Osteocyte (in vitro differentiated cells): ENCODE measurements around the gene GSTM1. TPM values are rescaled to one million over a fixed set of nuclear protein-coding genes. Genes with fewer than 3 reads are reported as not detected.

ENCODE experiments used
- DNase-seq: peaks from one replicate; pipeline ENCODE4 v3.0.0; 2021; ENCODE audit warnings: mixed read lengths; ENCODE audit not compliant: unreplicated experiment; ENCODE audit errors: extremely low spot score
- H3K27ac Mint-ChIP-seq: one replicate; pipeline ENCODE4 v1.8.0; 2021; ENCODE audit warnings: mild to moderate bottlenecking, mixed read lengths; ENCODE audit not compliant: unreplicated experiment
- H3K27me3 Mint-ChIP-seq: one replicate; pipeline ENCODE4 v1.8.0; 2021; ENCODE audit warnings: mixed read lengths; ENCODE audit not compliant: unreplicated experiment
- H3K36me3 Mint-ChIP-seq: one replicate; pipeline ENCODE4 v1.8.0; 2021; ENCODE audit warnings: mixed read lengths; ENCODE audit not compliant: unreplicated experiment
- H3K4me1 Mint-ChIP-seq: one replicate; pipeline ENCODE4 v1.8.0; 2021; ENCODE audit warnings: mixed read lengths; ENCODE audit not compliant: unreplicated experiment
- H3K4me3 Mint-ChIP-seq: one replicate; pipeline ENCODE4 v1.8.0; 2021; ENCODE audit warnings: mild to moderate bottlenecking, moderate library complexity, mixed read lengths; ENCODE audit not compliant: unreplicated experiment
- H3K9me3 Mint-ChIP-seq: one replicate; pipeline ENCODE4 v1.8.0; 2021; ENCODE audit warnings: mixed read lengths; ENCODE audit not compliant: unreplicated experiment
- long read RNA-seq: library from polyadenylated mRNA; unstranded; transcript quantifications from one replicate; pipeline ENCODE4 v2.0.0, GENCODE V29; 2021
- total RNA-seq: library from RNA; stranded (reverse); gene quantifications from 2 replicates; pipeline ENCODE4 v1.2.1, GENCODE V29; 2021
- TF ChIP-seq, protein P1 (sequence below): fragments of 200-600 bp; sonication (generic); IDR thresholded peaks from 2 replicates; pipeline ENCODE4 v1.5.0; 2021; ENCODE audit warnings: antibody characterized with exemption, mild to moderate bottlenecking, moderate library complexity

GSTM1 gene
- total RNA-seq = 6.4 and 7.8 TPM in 2 replicates
- long read RNA-seq, partial matches to known transcripts = 0 of 2 reads
- long read RNA-seq, other reads (novel, unspliced or antisense) = 0 of 2 reads

DNA sequence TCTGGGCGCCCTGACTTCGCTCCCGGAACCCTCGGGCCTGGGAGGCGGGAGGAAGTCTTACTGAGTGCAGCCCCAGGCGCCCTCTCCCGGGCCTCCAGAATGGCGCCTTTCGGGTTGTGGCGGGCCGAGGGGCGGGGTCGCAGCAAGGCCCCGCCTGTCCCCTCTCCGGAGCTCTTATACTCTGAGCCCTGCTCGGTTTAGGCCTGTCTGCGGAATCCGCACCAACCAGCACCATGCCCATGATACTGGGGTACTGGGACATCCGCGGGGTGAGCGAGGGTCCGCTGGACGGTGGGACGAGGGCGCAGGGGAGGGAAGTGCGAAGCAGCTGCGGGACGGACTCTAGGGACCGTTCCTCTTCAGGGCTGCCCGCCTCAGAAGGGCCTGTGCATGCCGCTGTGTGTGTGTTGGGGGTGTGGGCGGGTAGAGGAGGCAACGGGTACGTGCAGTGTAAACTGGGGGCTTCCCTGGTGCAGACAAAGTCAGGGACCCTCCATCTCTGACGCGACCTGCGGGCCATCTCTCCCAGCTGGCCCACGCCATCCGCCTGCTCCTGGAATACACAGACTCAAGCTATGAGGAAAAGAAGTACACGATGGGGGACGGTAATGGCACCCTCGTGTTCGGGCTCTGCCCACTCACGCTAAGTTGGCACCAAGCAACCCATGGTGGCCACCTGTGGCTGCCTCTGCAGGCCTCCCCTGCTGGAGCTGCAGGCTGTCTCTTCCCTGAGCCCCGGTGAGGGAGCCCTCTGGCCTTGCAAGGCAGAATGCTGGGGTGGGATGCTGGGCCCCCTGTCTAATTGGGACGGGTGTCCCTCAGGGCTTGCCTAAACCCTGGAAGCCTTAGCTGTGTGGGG, at the start of gene GSTM1:
GSTM1 (plus strand) TSS at position 177 of the 859 bp plus-strand sequence; CDS start at position 234, 57 bp downstream.
- Mint-ChIP-seq H3K36me3 (no peaks in the 10 kb centered on the region), H3K27me3 (no peaks in the 10 kb centered on the region), H3K4me1 (no peaks in the 10 kb centered on the region), H3K9me3 (no peaks in the 10 kb centered on the region), H3K4me3 (peak within 1 kb of the TSS; percentile 61), H3K27ac (peak within 1 kb of the TSS; percentile 78)
- no peak for DNase-seq
- TF ChIP-seq, protein P1, sequence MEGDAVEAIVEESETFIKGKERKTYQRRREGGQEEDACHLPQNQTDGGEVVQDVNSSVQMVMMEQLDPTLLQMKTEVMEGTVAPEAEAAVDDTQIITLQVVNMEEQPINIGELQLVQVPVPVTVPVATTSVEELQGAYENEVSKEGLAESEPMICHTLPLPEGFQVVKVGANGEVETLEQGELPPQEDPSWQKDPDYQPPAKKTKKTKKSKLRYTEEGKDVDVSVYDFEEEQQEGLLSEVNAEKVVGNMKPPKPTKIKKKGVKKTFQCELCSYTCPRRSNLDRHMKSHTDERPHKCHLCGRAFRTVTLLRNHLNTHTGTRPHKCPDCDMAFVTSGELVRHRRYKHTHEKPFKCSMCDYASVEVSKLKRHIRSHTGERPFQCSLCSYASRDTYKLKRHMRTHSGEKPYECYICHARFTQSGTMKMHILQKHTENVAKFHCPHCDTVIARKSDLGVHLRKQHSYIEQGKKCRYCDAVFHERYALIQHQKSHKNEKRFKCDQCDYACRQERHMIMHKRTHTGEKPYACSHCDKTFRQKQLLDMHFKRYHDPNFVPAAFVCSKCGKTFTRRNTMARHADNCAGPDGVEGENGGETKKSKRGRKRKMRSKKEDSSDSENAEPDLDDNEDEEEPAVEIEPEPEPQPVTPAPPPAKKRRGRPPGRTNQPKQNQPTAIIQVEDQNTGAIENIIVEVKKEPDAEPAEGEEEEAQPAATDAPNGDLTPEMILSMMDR = peak; percentile 23

DNA sequence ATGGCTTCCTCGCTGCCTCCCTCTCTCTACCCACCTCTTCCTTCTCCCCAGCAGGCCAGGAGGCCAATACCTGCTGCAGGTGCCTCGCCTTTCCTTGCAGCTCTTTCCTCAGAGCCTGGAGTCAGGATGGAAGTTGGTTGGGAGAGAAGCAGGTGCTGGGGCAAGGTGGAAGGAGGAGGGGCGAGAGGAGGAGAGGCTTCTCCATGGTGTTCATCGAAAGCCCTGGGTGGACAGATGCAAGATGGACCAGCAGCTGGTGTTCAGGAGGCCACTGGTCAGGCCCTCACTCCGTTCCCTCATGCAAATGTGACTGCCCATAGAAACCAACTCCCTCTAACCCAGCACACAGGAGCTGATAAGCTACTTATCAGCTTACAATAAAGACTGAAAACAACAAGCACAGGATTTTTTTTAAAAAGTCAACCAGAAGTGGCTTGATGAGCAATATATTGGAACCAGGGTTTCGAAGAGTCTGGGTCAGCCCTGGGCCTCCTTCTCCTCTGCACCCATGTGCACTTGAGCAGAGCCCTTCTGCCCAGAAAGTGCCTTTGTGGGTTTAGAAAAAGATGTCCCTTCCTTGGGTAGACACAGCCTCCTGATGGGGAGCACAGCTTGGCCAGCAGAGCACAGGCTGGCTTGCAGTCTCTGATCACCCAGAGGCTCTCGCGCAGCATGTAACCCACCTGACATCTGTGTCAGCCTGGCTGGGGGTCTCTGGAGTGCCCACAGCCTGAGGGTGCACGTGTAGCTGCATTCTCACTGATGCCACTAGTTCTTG, 48.4 kb upstream of the GSTM1 start:
- Mint-ChIP-seq H3K4me1 (peaks cover 23% of the 10 kb centered on the region), H3K36me3 (no peaks in the 10 kb centered on the region), H3K4me3 (no peak overlapping the region), H3K9me3 (no peaks in the 10 kb centered on the region), H3K27ac (no peak overlapping the region), H3K27me3 (no peaks in the 10 kb centered on the region)
- DNase-seq = peak; percentile 74
- TF ChIP-seq, protein P1 = no peak

DNA sequence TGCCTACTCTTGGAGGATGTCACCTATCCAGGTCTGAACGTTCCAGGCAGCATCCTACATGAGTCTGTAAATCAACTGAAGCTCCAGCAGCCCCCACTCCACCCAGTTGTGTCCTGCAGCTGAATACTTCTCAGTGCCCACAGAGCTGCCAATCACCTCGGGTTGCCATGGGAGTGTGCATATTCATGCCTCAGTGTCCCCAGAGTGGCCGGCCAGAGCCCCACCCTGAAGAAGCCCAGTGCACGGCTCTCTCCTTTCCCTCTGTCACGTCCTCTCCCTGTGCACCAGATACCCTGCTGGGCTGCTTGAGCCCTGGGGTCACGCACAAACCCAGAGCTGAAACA, 47.8 kb upstream of the GSTM1 start:
- Mint-ChIP-seq H3K9me3 (no peaks in the 10 kb centered on the region), H3K4me1 (peaks cover 29% of the 10 kb centered on the region), H3K27me3 (no peaks in the 10 kb centered on the region), H3K27ac (no peak overlapping the region), H3K36me3 (no peaks in the 10 kb centered on the region), H3K4me3 (no peak overlapping the region)
- TF ChIP-seq, protein P1 = no peak
- peak; percentile 72 for DNase-seq

DNA sequence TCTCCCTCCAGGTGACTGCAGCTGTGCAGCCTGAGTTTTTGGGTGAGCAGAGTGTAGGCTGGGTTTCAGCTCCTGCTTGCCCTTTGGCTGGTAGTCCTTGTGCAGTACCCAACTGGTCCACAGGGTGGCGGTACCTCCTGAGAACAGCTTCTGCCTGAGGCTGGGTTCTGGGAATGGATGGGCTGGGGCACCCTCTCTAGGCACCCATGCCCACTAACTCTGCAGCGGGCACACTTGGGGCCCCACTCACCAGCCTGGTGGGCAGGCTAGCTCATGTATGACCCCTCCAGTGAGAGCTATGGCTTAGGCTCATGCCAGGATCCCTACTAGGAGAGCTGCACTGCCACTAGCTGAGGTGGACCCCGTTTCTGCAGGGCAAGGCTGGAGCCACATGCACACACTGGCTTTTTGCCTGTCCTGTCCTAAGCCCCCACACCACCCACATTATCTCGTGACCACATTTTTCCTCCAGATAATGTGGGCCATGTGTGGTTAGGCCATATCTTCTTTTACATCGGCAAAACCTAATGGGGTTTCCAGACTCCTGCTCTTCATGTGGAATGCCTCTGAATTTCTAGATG, 47.2 kb upstream of the GSTM1 start:
- no peaks in the 10 kb centered on the region for H3K9me3 Mint-ChIP-seq
- no peaks in the 10 kb centered on the region for H3K27me3 Mint-ChIP-seq
- H3K27ac Mint-ChIP-seq = no peak overlapping the region
- H3K36me3 Mint-ChIP-seq = no peaks in the 10 kb centered on the region
- peaks cover 35% of the 10 kb centered on the region for H3K4me1 Mint-ChIP-seq
- DNase-seq = peak; percentile 93
- TF ChIP-seq, protein P1 = peak; percentile 93
- no peak overlapping the region for H3K4me3 Mint-ChIP-seq
